Activated CD8-positive, alpha-beta memory T cell treated with anti-CD3 and anti-CD28 coated beads, Interleukin-2, amount 50 U/mL, for 1 hour (primary cell): ENCODE measurements around the gene NDUFA7.
A peak's percentile ranks its signal among the peaks of the same experiment; 100 is the strongest.
"Not testable (repeated sequence)": the region's sequence is repeated elsewhere in the genome, so short reads cannot be mapped to it uniquely, and the experiment has no call there.

ENCODE experiments used
- DNase-seq: peaks from one replicate; pipeline ENCODE4 v3.0.0-alpha.2; 2020; ENCODE audit errors: extremely low read depth

The NDUFA7 gene

DNA sequence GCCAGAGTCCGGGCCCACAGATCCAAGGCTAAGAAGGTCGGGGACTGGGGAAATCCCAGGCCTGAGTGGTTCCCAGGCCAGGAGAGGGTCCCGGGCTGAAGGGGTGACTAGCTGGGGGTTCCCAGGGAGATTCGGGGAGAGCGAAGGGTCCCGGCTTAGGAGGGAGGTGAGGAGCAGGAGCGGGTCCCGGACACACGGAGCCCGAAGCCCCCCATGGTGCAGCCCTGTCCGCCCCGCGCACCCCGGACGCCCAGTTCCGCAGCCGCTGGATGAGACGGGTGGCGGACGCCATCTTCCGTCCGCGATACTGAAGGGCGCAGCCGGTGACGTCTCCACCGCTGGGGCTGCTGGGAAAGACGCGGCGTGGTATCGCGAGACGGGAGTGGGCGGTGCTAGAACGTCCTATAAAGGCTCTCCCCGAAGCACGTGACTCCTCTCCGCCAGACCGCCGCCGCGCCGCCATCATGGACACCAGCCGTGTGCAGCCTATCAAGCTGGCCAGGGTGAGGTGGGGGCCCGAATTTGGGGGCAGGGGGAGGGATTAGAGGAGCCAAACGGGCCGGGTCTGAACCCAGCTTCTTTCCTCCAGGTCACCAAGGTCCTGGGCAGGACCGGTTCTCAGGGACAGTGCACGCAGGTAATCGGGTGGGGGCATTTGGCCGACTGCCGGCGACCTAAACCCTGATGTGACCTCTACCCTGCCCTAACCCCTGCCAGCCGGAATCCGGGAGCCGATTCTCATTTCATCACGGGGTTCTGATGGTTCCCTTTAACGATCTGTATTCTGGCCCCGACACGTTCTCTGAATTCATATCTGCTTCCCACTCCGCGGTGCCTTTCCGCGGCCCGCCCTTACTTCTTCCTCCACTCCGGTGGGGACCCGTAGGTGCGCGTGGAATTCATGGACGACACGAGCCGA lies at the start of gene NDUFA7, which contains the start of gene RPS28:
Gene NDUFA7 (minus strand): TSS at position 309 of the 919 bp plus-strand sequence. CDS start 17 bp downstream, at position 292.
Gene RPS28 (plus strand): TSS at position 430 of the 919 bp plus-strand sequence. CDS start 35 bp downstream, at position 465.
- peak; percentile 95 for DNase-seq

DNA sequence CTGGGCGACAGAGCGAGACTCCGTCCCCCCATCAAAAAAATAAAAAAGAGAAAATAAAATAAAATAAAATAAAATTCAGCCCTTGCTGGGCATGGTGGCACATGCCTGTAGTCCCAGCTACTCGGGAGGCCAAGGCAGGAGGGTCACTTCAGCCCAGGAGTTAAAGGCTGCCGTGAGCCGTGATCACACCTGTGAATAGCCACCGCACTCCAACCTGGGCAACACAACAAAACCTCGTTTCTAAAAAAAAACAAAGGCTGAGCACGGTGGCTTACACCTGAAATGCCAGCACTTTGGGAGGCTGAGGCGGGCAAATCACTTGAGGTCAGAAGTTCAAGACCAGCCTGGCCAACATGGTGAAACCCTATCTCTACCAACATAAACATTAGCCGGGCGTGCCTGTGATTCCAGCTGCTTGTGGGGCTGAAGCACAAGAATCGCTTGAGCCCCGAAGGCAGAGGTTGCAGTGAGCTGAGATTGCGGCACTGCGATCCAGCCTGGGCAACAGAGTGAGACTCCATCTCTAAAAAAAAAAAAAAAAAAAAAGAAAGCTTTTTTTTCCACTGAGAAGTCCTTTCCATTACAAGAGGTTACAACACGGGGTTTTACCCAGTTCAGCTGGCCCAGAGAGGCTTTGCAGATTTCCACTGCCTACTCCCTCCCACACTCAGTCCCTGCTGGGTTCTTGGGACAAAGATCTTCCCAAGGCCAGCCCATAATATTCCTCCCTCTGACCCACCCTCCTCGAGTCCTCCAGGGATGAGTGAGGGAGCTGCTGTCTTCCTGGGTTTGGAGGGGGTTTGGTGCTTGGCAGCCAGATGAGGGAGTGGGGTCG lies 49.2 kb upstream of the NDUFA7 start:
- no peak for DNase-seq

DNA sequence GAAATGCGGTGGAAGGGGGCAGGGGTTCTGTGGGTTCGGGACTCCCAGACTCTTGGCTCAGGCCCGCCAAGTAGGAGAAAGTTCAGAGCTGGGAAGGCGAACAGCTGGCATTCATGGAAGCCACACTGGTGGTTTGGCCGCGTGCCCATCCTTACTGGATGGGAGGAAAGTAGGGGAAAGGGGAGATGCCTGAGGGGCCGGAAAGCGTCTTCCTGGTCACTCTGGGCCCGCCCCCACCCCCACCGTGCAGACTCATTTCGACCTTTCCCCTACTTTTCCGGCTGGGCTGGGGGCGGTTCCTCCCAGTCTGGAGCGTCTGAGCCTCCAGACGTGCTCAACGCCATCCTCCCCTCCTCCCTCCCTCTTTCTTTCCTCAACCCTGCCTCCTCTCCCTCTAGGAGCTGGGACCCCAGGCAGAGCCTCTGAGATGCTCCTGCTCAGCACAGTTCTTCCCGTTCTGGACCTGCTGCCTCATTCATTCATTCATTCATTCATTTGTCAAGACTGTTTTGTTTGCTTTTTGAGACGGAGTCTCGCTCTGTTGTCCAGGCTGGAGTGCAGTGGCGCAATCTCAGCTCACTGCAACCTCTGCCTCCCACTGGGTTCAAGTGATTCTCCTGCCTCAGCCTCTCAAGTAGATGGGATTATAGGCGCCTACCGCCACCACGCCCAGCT lies 46.3 kb upstream of the NDUFA7 start:
- DNase-seq: no peak

DNA sequence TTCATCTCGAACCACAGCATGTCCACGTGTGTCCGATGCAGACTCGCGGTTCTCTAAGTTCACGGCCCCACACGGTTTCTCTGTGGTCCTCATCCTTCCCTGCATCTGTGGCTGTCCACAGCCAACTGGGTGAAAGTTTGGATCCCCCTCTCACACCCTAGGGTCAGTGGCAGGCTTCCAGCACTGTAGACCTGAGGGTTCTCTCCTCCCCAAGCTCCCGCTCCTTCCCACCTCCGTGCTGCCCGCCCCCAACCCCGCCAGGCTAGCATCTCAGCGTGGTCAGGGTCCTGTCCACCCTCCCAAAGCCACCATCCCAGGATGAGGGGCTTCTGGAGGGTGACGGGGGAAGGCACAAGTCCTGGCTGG lies 45.8 kb upstream of the NDUFA7 start:
- DNase-seq: no peak

DNA sequence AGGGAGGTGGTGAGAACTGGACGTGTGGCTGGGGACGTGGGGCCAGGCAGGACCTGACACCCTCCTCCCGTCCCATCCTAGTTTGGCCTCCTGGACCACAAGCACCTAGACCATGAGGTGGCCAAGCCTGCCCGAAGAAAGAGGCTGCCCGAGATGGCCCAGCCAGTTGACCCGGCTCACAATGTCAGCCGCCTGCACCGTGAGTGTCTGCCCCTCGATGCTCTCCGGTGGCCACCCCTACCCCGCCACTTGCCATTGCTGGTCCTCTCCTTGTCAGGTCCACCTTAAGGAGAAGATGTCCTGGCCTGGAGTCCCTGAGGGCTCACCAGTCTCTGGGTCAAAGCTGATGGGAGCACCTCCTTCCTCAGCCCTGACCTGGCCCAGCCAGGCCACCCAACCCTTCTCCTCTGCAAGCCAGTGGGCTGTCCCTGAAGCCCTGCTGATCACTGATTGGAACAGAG lies 45.0 kb upstream of the NDUFA7 start:
- no peak for DNase-seq

DNA sequence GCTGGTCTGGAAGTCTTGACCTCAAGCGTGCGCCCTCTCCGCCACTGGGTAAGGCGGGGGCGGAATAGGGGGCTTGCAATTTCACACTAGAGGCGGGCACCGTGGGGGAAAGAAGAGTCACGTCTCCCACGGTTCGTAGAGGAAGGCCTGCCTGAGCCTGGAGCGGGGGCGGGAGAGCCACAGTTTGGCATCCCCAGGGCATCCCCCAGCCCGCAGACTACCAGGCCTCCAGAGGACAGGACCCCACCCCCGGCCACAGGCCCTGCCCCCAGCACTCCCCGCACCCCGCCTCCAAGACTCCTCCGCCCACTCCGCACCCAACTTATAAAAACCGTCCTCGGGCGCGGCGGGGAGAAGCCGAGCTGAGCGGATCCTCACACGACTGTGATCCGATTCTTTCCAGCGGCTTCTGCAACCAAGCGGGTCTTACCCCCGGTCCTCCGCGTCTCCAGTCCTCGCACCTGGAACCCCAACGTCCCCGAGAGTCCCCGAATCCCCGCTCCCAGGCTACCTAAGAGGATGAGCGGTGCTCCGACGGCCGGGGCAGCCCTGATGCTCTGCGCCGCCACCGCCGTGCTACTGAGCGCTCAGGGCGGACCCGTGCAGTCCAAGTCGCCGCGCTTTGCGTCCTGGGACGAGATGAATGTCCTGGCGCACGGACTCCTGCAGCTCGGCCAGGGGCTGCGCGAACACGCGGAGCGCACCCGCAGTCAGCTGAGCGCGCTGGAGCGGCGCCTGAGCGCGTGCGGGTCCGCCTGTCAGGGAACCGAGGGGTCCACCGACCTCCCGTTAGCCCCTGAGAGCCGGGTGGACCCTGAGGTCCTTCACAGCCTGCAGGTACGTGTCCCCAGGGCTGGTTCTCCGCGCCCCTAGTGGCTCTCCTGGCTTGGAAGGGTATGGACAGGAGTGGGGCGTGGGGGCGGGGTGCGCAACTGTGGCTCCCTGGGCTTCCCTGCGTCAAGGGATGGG lies 42.9 kb upstream of the NDUFA7 start, which contains the start of gene ANGPTL4:
Gene ANGPTL4 (plus strand): TSS at position 353 of the 969 bp plus-strand sequence. CDS start 167 bp downstream, at position 520.
- DNase-seq: no peak

DNA sequence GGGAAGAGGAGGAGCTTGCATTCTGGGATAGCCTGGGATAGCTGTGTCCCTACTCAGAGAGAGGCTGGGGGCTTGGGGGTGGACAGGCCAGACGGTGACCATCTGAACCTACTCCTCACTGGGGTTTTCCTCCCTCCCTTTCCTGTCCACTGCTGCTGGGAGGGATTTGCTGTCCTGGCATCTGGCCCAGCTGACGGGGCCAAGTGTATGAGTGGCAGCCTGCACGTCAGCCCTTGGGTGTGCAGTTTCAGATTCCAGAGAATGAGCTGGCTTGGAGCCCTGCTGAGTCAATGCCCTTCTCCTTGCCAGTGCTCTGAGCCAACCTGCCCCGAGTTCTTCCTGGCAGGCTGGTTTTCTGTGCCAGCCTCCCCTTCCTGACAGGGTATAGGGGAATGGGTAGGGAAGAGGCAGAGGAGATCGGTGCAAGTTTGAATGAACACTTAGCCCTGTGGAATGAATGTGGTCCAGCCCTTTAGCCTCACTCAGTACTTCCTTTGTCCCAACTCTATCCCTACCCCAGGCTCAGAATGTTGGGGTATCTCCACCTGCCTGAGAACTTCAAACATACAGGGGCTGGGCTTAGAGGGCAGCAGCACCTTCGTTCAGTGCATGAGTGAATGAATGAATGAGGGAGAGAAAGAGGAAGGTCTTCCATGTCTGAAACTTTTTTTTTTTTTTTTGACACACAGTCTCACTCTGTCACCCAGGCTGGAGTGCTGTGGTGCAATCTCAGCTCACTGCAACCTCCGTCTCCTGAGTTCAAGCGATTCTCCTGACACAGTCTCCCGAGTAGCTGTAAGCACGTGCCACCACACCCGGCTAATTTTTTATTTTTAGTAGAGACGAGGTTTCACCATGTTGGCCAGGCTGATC lies 41.0 kb upstream of the NDUFA7 start:
- DNase-seq: no peak

DNA sequence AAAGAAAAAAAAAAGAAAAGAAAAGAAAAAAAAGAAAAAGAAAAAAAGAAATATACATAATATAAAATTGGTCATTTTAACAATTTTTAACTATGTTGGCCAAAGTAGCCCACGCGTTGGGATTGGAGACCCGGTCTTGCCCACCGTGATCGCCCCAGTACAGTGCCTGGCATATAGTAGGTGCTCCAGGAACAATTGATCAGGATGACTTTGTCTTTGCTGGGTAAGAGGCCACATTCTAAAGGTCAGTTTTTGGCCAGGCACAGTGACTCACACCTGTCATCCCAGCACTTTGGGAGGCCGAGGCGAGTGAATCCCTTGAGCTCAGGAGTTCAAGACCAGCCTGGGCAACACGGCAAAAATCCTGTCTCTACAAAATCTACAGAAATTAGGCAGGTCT lies 39.0 kb upstream of the NDUFA7 start:
- no peak for DNase-seq

DNA sequence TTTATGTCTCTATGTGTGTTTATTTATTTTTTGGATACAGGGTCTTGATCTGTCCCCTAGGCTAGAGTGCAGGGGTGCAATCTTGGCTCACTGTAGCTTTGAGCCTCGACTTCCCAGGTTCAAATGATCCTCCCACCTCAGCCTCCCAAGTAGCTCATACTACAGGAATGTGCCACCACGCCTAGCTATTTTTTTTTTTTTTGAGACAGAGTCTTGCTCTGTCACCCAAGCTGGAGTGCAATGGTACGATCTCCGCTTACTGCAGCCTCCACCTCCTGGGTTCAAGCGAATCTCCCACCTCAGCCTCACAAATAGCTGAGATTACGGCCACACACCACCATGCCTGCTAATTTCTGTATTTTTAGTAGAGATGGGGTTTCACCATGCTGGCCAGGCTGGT lies 37.8 kb upstream of the NDUFA7 start:
- DNase-seq: no peak

DNA sequence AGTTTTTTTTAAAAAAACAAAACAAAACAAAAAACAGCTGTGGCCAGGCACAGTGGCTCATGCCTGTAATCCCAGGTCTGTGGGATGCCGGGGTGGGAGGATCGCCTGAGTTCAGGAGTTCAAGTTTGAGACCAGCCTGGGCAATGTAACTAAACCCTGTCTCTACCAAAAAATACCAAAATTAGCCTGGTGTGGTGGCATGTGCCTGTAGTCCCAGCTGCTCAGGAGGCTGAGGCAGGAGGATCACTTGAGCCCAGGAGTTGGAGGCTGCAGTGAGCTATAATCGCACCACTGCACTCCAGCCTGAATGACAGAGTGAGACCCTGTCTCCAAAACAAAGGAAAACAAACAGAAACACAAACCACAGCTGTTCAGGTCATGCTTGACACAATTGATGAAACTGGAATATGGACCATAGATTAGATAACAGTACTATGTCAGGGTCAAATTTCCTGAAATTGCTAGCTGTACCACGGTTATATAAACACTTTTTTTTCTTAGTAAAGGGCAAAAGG lies 35.9 kb upstream of the NDUFA7 start:
- no peak for DNase-seq

DNA sequence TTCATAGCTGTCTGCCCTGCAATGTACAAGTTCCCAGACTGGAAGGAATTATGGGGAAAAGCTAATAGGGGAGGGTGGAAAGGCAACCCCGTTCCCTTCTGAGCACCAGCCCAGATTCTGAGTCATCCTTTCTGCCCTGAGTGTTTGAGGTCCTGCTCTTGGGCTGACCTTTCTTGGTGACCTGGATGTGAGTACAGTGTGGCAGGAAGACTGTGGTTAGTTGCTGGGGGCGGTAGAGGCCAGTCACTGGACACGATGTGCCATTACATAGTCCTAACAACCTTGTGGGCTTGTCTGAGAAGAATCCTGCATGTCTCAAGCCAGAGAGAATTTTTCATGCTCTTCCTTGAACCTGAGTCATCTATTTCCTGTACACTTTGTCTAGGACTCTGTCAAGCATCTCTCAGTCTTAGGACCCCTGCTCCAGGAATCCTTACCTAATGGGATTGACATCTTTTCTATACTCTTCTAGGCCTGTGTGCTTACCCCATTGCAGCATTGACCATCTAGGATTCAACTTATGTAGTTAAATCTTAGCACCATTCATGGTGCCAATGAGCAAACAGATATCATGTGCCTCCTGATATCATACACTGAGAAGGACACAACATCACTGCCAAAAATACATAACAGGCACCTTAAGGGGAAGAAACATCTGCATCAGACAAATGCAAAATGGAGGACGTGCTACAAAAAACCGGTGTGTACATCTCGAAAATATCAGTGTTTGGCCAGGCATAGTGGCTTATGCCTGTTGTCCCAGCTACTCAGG lies 34.6 kb upstream of the NDUFA7 start:
- DNase-seq: no peak

DNA sequence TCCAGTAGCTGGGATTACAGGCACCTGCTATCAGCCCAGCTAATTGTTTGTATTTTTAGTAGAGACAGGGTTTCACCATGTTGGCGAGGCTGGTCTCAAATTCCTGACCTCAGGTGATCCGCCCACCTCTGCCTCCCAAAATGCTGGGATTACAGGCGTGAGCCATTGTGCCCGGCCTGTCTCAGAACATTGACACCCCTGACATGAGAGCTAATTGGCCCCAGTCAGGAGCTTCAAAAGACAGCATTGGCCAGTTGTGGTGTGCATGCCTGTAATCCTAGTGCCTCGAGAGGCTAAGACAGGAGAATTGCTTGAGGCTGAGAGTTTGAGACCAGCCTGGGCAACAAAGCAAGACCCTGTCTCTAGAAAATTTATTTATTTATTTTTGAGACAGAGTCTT lies 31.7 kb upstream of the NDUFA7 start:
- not testable (repeated sequence) for DNase-seq

DNA sequence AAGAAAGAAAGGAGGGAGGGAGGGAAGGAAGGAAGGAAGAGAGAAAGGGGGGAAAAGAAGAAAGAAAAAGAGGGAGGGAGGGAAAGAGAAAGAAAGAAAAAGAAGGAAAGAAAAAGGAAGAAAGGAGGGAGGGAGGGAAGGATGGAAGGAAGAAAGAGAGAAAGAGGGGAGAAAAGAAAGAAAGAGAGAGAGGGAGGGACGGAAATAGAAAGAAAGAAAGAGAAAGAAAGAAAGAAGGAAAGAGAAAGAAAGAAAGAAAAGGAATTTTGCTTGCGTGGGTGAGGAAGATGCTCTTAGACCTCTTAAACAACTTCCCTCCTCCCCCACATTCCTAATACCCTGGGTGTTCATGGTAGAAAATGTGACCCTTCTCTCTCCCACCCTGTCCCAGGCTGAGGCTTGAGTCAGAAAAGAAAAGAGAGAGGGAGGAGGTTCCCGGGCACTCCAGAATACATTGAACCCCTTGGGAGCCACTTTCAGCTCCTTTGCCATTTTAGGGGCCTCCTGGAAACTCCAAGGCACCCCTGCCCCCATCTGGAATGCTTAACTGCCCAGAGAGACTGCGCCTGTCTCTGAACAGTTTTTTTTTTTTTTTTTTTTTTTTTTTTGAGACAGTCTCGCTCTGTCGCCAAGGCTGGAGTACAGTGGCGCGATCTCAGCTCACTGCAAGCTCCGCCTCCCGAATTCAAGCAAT lies 31.1 kb upstream of the NDUFA7 start:
- no peak for DNase-seq

DNA sequence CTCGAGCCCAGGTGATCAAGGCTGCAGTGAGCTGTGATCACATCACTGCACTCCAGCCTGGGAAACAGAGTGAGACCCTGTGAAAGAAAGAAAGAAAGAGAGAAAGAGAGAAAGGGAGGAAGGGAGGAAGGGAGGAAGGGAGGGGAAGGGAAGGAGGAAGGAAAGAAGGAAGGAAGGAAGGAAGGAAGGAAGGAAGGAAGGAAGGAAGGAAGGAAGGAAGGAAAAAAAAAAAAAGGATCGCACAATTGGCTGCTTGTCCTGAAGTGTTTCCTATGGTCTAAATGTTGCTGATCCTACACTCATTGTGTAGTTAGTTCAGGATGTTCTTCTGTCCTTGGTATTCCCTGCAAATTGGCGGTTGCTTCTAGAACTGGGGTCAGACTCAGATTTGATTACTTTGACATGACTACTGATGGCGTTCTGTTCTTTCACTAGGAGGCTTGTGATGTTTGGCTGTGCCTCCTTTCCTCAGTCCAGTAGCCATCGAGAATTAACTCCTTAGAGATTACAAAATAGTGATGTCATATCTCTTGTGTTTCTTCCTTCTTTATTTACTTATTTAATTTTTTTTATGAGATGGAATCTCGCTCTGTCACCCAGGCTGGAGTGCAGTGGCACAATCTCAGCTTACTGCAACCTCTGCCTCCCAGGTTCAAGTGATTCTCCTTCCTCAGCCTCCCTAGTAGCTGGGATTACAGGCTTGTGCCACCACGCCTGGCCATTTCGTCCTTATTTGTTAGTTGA lies 28.6 kb upstream of the NDUFA7 start:
- DNase-seq: not testable (repeated sequence)

DNA sequence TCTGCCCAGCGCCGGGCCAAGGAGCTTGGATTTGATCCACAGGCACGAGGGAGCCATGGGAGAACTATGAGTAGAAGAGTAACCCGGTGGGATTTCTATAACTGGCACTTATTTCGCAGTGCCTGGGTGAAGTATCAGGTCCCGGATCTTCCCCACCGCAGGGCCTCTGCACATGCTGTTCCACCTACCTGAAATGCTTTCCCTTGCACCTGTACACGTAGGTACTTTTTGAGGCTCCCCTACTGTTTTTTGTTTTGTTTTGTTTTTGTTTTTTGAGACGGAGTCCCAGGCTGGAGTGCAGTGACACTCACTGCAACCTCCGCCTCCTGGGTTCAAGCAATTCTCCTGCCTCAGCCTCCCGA lies 22.3 kb upstream of the NDUFA7 start:
- DNase-seq: no peak

DNA sequence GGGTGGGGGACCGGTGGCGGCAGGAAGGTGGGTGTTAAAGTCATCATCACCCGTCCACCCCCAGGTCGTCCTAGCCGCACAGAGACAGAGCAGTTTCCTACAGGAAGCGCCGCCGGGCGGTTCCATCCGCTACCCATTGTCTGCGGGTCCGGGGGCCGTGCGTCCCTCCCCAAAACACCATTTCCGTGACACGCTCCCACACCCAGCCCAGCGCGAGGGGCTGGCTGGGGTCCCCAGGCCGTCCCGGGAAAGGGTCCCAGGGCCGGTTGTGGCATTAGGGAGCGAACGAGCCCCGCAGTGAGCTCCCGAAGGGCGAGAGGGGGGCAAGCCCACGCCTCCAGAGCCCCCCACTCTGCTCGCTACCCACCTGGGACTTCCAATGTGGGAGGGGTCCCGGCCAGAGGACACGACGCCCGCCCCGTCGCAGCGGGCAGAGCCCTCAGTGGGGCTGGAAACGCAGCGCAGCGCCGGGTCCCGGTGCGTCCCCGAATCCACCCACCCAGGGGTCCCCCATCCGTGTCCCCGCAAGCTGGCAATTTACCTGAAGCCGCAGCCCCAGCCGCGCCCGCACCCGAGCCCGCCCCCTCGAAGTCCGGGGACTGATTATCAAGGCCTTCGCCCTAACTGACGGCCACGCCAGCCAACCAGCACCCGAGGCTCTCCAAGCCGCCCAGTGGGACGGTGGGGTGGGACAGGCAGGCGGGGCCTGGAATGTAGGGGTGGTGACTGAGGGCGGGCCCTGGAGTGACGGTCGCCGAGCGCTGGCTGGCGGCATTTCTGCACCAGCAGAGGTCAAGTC lies 21.7 kb upstream of the NDUFA7 start, which contains the start of gene KANK3:
Gene KANK3 (minus strand): TSS at position 579 of the 799 bp plus-strand sequence. CDS start 5,434 bp downstream, outside the sequence.
- DNase-seq: peak; percentile 85
